ENCODE data around the gene WBP1L. TPM values are rescaled to one million over a fixed set of nuclear protein-coding genes. Genes with fewer than 3 reads are reported as not detected.
"Not testable (repeated sequence)": the region's sequence is repeated elsewhere in the genome, so short reads cannot be mapped to it uniquely, and the experiment has no call there.

Gene WBP1L
- total RNA-seq, 1 donor from 2014 or later = 79.0 TPM

GRCh38 chr10:102843139-102843538, 99.4 kb downstream of the WBP1L start:
- DNase-seq = not testable (repeated sequence)

GRCh38 chr10:102844190-102844776, 100.5 kb downstream of the WBP1L start:
- not testable (repeated sequence) for DNase-seq

- no peak for DNase-seq
Observed at GRCh38 chr10:102845352-102845902, 101.7 kb downstream of the WBP1L start.

GRCh38 chr10:102850025-102850518, 106.3 kb downstream of the WBP1L start:
- no peak for DNase-seq

- DNase-seq = not testable (repeated sequence)
Observed at GRCh38 chr10:102853237-102853636, 109.5 kb downstream of the WBP1L start.

GRCh38 chr10:102855731-102856436, 112.1 kb downstream of the WBP1L start:
- peak; percentile 27 for DNase-seq

GRCh38 chr10:102856758-102857424, 113.1 kb downstream of the WBP1L start:
- DNase-seq = no peak

- peak; percentile 8 for DNase-seq
Observed at GRCh38 chr10:102859911-102860310, 116.2 kb downstream of the WBP1L start.

- no peak for DNase-seq
Observed at GRCh38 chr10:102863660-102864059, 119.9 kb downstream of the WBP1L start.

GRCh38 chr10:102865620-102866019, 121.9 kb downstream of the WBP1L start:
- no peak for DNase-seq

Small RNAs within 50 kb of the gene (small RNA-seq; reads per million reads assigned to genes)
- not detected for gene RNU6-1231P (ENCODE audit: low replicate concordance)

Other genes starting within 250 kb of the WBP1L start
- gene ACTR1A, start 241.2 kb upstream of the WBP1L start, total RNA-seq = 75.2 TPM
- 10.8 TPM for gene SUFU, start 240.0 kb upstream of the WBP1L start, total RNA-seq
- gene TRIM8, start 99.5 kb upstream of the WBP1L start, total RNA-seq = 82.2 TPM
- gene ARL3, start 29.6 kb upstream of the WBP1L start, total RNA-seq = 7.3 TPM
- 7.0 TPM for gene SFXN2, start 29.3 kb upstream of the WBP1L start, total RNA-seq
- gene CYP17A1, start 93.5 kb downstream of the WBP1L start, total RNA-seq = not detected
- gene BORCS7, start 110.3 kb downstream of the WBP1L start, total RNA-seq = 29.1 TPM
- 8.7 TPM for gene AS3MT, start 125.5 kb downstream of the WBP1L start, total RNA-seq
- gene CNNM2, start 174.3 kb downstream of the WBP1L start, total RNA-seq = 13.2 TPM